ENCODE data around the gene WWOX.

The WWOX gene

GRCh38 chr16:78473031-78473699, 373.7 kb downstream of the WWOX start:
- no peak overlapping the region for H3K4me3 ChIP-seq (ENCODE audit: low read length)
- TF ChIP-seq CTCF (IDR thresholded peaks at IDR 0.05; ENCODE audit: insufficient read depth, low read depth, low read length, missing control alignments) = no peak
- DNase-seq (ENCODE audit: low read depth) = no peak

GRCh38 chr16:78474762-78475161, 375.3 kb downstream of the WWOX start:
- no peak for DNase-seq (ENCODE audit: low read depth)
- no peak overlapping the region for H3K4me3 ChIP-seq (ENCODE audit: low read length)
- no peak for TF ChIP-seq CTCF (IDR thresholded peaks at IDR 0.05; ENCODE audit: insufficient read depth, low read depth, low read length, missing control alignments)

- H3K4me3 ChIP-seq (ENCODE audit: low read length) = no peak overlapping the region
- no peak for TF ChIP-seq CTCF (IDR thresholded peaks at IDR 0.05; ENCODE audit: insufficient read depth, low read depth, low read length, missing control alignments)
- no peak for DNase-seq (ENCODE audit: low read depth)
Measured at GRCh38 chr16:78476615-78477014, 377.2 kb downstream of the WWOX start.

GRCh38 chr16:78478267-78478861, 378.9 kb downstream of the WWOX start:
- H3K4me3 ChIP-seq (ENCODE audit: low read length) = no peak overlapping the region
- TF ChIP-seq CTCF (IDR thresholded peaks at IDR 0.05; ENCODE audit: insufficient read depth, low read depth, low read length, missing control alignments) = peak; percentile 50
- DNase-seq (ENCODE audit: low read depth) = peak; percentile 10

GRCh38 chr16:78479723-78480122, 380.3 kb downstream of the WWOX start:
- DNase-seq (ENCODE audit: low read depth) = no peak
- no peak for TF ChIP-seq CTCF (IDR thresholded peaks at IDR 0.05; ENCODE audit: insufficient read depth, low read depth, low read length, missing control alignments)
- H3K4me3 ChIP-seq (ENCODE audit: low read length) = no peak overlapping the region

- DNase-seq (ENCODE audit: low read depth) = no peak
- no peak overlapping the region for H3K4me3 ChIP-seq (ENCODE audit: low read length)
- no peak for TF ChIP-seq CTCF (IDR thresholded peaks at IDR 0.05; ENCODE audit: insufficient read depth, low read depth, low read length, missing control alignments)
Measured at GRCh38 chr16:78480588-78480987, 381.1 kb downstream of the WWOX start.

All from epithelial cell of esophagus (primary cell).